Measurements from ENCODE around the gene MUC6.

MUC6 gene

GRCh38 chr11:1024597-1025409 is 11.7 kb downstream of the MUC6 start:
- Histone ChIP-seq H3K36me3 (ENCODE audit: insufficient read depth) (no peaks in the 10 kb centered on the region), H2AFZ (ENCODE audit: low read depth) (no peak overlapping the region), H3K4me3 (IDR thresholded peaks at IDR 0.05; ENCODE audit: insufficient read depth, low read depth, low read length) (no peak overlapping the region), H3K9ac (no peak overlapping the region), H3K4me2 (no peak overlapping the region), H3K27me3 (ENCODE audit: insufficient read depth, low read depth) (peaks cover 5% of the 10 kb centered on the region; the same call in 1 of the 2 replicates), H3K27ac (no peak overlapping the region), H3K79me2 (ENCODE audit: insufficient read depth, low read depth) (no peaks in the 10 kb centered on the region), H4K20me1 (ENCODE audit: insufficient read depth) (no peaks in the 10 kb centered on the region), H3K4me1 (ENCODE audit: low read depth, poor library complexity, severe bottlenecking) (no peaks in the 10 kb centered on the region)
- no peak for TF ChIP-seq CTCF (conservative IDR thresholded peaks at IDR 0.05; ENCODE audit: low read depth, low read length)

- H3K79me2 ChIP-seq (ENCODE audit: insufficient read depth, low read depth): no peaks in the 10 kb centered on the region
- H3K27me3 ChIP-seq (ENCODE audit: insufficient read depth, low read depth): peaks cover 5% of the 10 kb centered on the region; the same call in 1 of the 2 replicates
- no peak for TF ChIP-seq CTCF (conservative IDR thresholded peaks at IDR 0.05; ENCODE audit: low read depth, low read length)
- no peaks in the 10 kb centered on the region for H3K4me1 ChIP-seq (ENCODE audit: low read depth, poor library complexity, severe bottlenecking)
- H3K36me3 ChIP-seq (ENCODE audit: insufficient read depth): no peaks in the 10 kb centered on the region
- H2AFZ ChIP-seq (ENCODE audit: low read depth): no peak overlapping the region
- no peak overlapping the region for H3K4me3 ChIP-seq (IDR thresholded peaks at IDR 0.05; ENCODE audit: insufficient read depth, low read depth, low read length)
- no peak overlapping the region for H3K27ac ChIP-seq
- no peak overlapping the region for H3K9ac ChIP-seq
- H4K20me1 ChIP-seq (ENCODE audit: insufficient read depth): no peaks in the 10 kb centered on the region
- H3K4me2 ChIP-seq: no peak overlapping the region
Observed at GRCh38 chr11:1023811-1024596, 12.5 kb downstream of the MUC6 start.

GRCh38 chr11:1022908-1023810 is 13.4 kb downstream of the MUC6 start:
- Histone ChIP-seq H2AFZ (ENCODE audit: low read depth) (no peak overlapping the region), H4K20me1 (ENCODE audit: insufficient read depth) (no peaks in the 10 kb centered on the region), H3K4me1 (ENCODE audit: low read depth, poor library complexity, severe bottlenecking) (no peaks in the 10 kb centered on the region), H3K27ac (no peak overlapping the region), H3K79me2 (ENCODE audit: insufficient read depth, low read depth) (no peaks in the 10 kb centered on the region), H3K4me3 (IDR thresholded peaks at IDR 0.05; ENCODE audit: insufficient read depth, low read depth, low read length) (no peak overlapping the region), H3K4me2 (no peak overlapping the region), H3K27me3 (ENCODE audit: insufficient read depth, low read depth) (peaks cover 2% of the 10 kb centered on the region; the same call in 1 of the 2 replicates), H3K36me3 (ENCODE audit: insufficient read depth) (no peaks in the 10 kb centered on the region), H3K9ac (no peak overlapping the region)
- TF ChIP-seq CTCF (conservative IDR thresholded peaks at IDR 0.05; ENCODE audit: low read depth, low read length): no peak

GRCh38 chr11:1022411-1022810 is 14.1 kb downstream of the MUC6 start:
- no peaks in the 10 kb centered on the region for H4K20me1 ChIP-seq (ENCODE audit: insufficient read depth)
- H2AFZ ChIP-seq (ENCODE audit: low read depth): no peak overlapping the region
- no peaks in the 10 kb centered on the region for H3K36me3 ChIP-seq (ENCODE audit: insufficient read depth)
- H3K4me2 ChIP-seq: no peak overlapping the region
- no peak for TF ChIP-seq CTCF (conservative IDR thresholded peaks at IDR 0.05; ENCODE audit: low read depth, low read length)
- no peak overlapping the region for H3K9ac ChIP-seq
- no peak overlapping the region for H3K4me3 ChIP-seq (IDR thresholded peaks at IDR 0.05; ENCODE audit: insufficient read depth, low read depth, low read length)
- no peaks in the 10 kb centered on the region; the same call in 1 of the 2 replicates for H3K27me3 ChIP-seq (ENCODE audit: insufficient read depth, low read depth)
- H3K4me1 ChIP-seq (ENCODE audit: low read depth, poor library complexity, severe bottlenecking): no peaks in the 10 kb centered on the region
- no peak overlapping the region for H3K27ac ChIP-seq
- no peaks in the 10 kb centered on the region for H3K79me2 ChIP-seq (ENCODE audit: insufficient read depth, low read depth)
